HT-29 (cell line): ENCODE results near the gene MRGPRD. TPM values are rescaled to one million over a fixed set of nuclear protein-coding genes. Genes with fewer than 3 reads are reported as not detected.

ENCODE experiments used
- DNase-seq: peaks from one replicate; pipeline ENCODE4 v3.0.0-alpha.2; 2015; ENCODE audit warnings: low spot score
- total RNA-seq: library from RNA; depleted of rRNA; stranded (reverse); fragments of >200 nt; shearing (Covaris generic); gene quantifications from 2 replicates; pipeline ENCODE4 v1.2.3, GENCODE V29; 2014

The MRGPRD gene
- total RNA-seq, 1 experiment from 2014 or later = not detected

DNA sequence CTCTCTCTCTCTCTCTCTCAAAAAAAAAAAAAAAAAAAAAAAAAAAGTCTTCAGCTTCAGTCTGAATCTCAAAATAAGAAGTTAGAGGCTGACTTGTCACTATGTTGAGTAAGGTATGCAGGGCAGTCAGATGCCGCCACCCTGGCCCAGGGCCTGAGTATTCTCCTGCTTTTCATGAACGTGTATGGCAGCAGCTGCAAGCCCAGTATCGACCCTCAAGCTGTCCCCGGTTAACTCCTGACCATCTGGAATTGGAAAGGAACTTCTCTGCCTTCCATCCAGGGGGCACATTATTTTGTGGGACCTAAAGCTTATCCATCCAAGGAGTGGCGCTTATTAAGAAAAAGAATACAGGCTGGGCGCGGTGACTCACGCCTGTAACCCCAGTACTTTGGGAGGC is 11.4 kb downstream of the MRGPRD start:
- DNase-seq = no peak

DNA sequence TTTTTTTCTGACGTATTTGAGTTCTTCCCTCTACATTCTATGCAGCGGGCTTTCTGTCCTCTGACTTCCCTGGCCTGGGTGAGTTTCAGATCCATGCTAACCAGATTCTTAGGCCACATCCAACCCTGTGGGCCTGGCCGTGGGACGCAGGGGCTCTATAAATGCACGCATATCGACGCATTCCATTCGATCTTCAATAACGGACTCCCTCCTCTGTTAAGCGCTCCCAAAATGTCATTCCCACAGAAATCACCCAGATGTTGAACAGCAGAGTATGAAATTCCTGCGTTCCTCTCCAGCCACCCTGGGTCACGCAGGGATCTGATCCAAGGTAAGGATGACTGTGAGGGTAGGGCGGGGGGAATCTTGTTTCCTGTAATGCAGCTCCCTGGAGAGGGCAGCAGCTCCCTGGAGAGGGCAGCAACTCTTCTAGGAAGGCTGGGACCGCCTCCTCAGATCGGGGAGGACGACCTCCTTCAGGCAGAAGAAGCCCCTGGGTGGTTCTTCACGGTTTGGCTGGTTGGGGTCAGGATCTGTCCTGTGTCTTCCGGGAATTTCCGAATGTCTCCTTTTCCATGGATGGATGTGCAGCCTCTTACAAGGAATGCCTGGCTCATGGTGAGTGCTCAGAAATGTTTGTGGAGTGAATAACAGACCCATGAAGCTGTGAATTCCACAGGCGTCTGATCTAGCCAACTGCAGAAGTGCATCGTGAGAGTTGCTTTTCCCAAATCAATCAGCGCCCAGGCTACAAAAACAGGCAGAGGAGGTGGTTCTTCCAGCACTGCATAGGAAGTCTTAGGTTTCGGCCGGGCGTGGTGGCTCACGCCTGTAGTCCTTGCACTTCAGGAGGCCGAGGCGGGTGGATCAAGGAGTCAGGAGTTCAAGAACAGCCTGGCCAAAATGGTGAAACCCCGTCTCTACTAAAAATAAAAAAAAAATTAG is 12.2 kb downstream of the MRGPRD start:
- DNase-seq = no peak

DNA sequence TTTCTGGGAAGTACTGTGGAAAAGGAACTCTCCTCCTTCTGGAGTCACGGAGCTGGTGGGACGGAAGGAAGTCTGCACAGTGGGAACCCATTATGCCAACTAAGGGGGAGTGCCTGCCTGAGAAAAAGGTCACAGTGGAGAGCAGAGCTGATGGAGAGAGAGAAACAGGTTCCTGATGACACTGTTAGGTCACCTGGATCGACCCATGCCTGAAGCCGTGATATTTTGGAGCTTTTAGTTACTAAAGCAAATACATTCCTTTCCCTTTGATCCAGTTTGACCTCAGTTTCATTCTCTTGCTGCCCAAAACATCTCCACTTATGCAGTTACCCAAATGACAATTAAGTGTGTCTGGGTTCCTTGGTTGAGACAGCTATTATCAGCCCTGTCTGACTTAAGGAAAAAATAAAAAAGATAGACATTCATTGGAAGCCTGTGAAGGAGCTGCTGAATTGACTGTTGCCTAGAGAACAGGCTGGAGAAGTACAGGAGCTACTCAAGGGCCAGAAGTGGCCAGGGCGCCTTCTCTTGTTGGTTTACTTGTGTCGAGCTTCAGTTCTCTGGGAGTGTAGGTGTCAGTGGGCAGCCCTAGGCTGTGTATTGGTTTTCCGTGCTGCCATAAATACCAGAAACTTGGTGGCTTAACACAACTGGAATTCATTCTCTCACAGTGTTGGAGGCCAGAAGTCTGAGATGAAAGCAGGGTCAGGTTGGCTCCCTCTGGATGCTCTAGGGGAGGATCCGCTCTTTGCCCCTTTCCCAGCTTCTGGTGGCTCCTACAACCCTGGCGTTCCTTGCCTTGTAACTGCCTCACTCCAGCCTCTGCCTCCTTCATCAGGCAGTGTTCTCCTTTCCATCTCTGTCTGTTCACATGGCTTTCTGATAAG is 13.6 kb downstream of the MRGPRD start:
- DNase-seq = no peak

DNA sequence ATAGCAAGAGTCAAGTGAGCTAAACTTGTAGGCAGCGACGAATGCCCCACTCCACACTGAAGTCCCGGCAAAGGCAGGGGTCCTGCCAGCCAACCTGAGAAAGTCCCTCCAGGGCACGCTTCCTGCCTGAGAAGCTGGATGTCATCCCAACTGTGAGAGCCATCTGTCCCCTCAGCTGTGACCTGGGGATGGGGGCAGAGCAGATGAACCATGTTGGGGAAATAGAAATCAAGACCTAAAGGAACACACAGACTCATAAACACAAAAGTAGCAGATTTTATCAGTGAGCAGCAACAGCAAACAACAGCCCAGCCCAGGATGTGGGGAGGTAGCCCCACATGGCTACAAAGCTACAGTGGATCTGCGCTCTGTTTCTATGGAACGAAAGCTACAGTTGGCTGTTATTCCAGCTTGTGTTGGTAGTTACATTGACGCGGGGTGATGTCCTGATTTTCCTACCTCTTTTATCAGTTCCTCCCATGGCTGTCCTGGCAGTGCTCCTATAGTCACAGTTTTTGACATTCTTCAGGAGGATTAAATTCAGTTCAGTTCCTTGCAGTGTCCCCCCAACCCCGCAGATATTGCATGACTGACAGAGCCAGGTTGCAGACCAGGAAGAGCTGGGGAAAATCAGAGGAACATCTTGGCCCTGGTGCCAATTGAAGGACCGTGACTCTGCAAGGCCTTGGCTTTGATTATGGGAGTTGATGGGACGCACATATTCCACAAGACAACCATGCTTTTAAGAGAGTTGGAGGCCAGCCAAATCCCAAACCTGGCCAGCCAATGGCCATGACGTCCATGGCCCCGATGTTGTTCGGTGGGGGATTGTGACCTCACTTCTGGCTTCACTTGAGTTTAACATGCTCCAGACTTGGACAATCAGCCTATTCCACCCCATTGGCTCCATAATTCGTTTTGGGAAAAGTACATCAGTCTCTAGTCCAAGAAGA is 14.6 kb downstream of the MRGPRD start:
- no peak for DNase-seq

DNA sequence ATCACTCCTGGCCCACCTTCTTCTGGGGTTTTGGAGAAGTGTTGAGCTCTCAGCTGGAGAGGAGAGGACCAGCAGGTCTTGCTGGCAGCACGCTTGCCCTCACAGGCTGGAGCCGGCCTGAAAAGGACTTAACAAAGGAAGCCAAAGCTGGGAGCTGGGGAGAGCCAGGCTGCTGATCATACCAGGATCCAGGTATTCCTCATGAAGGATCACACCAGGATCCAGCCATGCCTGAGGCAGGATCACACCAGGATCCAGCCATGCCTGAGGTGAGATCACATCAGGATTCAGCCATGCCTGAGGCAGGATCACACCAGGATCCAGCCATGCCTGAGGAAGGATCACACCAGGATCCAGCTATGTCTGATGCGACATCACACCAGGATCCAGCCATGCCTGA is 17.0 kb downstream of the MRGPRD start:
- no peak for DNase-seq

DNA sequence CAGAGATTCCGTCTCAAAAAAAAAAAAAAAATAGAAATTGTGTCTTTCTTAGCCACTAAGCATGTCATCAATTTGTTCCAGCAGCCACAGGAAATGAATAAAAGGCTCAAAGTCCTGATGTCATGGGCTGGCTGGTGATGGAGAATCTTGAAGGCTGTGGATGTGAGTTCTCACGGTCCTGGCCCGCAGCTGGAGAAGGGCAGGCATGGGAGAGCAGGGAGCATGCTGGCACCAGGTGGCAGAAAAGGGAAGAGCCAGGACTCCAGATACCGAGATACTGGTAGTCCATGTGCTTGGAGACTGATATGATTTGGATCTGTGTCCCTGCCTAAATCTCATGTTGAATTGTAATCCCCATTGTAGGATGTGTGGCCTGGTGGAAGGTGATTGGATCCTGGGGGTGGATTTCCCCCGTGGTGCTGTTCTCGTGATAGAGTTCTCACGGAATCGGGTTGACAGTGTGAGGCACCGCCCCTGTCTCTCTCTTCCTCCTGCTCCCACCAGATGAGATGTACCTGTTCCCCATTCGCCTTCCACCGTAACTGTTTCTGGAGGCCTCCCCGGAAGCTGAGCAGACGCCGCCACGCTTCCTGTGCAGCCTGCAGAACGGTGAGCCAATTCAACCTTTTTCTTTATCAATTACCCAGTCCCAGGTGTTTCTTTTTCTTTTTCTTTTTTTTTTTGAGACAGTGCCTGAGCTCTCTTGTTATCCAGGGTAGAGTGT is 18.1 kb downstream of the MRGPRD start:
- peak; percentile 34 for DNase-seq

DNA sequence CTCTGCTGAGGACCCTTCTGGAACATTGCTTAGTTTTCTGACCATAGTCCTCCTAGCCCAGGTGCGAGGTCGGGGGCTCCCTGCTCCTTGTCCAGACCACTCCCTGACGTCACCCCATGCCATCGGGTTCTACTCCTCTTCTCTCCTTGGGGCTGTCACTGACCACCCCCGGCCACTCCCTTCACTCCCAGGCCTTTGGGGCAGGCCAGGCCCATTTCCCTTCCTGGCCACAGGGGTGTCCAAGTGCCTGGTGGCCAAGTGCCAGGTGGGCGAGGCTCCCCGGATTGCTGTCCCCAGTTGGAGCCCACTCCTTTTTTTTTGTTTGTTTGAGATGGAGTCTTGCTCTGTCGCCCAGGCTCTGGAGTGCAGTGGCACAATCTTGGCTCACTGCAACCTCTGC is 19.5 kb downstream of the MRGPRD start:
- no peak for DNase-seq

DNA sequence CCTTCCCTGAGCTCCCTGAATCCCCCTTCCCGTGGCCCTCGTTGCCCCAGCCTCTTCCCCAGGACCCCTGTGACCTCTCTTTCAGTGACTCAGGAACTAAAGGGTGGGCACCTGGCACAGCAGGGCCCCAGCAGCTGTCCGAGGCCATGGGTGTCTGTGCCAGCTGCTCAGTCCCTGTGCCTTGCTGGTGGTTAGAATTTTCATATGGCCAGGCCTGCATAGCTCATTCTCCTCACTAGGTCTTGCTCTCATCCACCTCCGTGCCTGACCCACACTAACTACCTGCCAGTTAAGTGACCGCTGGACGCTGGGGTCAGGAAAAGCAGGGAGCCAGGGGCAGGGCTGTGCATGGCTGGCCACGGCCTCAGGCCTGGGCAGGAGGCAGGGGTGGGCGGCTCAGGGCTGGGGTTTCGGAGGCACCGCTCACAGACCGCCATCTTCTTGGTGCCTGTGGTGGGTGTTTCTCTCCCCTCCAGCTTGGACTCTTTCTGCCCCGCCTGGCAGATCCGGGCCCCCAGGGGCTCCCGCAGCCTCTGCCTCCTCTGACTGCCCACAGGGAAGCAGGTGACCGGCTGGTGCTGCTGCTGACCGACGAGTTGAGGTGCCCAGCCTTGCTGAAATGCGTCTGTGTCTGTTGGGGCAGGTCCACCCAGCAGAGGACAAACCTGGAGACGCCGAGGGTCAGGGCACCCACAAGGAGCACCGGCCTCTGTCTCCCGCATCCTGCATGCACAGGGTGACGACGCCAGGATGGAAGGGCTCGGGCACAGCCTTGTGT is 20.3 kb downstream of the MRGPRD start:
- DNase-seq = no peak

DNA sequence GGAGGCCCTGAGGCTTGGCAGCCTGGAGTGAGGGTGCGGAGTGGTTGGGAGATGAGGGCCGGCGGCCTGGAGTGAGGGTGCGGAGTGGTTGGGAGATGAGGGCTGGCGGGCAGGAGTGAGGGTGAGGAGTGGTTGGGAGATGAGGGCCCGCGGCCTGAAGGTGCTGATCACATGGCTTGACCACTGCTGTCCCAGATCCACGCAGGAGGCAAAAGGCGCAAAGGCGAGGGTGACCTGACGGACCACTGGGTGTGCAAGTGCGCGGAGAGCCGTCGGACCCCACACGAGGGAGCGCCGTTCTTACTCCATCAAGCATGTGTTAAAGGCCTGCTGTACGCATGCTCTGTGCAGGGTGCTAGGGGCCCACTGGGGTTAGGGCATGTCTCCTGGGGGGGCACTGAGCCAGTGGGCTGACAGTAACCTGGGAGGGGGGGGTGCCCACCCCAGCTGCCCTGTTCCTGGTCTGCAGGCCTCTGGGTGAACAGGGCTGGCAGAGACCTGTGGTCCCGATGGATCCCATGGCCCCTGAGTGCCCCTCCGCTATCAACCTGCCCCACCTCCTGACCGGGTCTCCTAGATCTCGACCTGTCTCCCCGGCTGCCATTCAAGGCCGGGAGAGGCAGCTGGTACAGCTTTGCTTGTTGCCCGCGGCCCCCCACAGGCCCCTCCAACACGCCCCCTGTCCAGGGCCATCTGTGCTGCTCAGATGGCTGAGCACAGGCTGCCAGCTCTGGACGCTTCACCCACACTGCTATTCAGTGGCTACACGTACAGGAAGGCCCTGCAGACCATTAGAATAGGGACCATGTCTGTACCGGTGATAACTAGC is 21.1 kb downstream of the MRGPRD start:
- no peak for DNase-seq

DNA sequence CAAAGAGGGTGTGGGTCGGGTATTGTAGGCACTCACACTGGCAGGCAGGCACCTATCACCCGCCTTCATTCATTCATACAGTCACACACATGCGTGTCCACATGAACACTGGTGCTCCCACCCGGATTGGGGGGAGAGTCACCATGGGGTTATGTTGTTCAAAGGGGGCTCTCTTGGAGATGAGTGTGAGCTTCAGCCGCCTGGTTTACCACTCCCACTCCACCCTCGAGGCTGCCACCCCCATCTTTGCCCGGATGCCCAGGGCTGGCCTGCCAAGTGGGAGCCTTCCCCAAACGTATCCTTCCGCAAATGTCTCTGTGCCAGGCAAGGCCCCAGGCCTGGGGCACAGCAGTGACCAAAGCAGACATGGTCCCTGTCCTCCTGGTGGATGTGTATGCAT is 22.6 kb downstream of the MRGPRD start:
- DNase-seq = no peak

DNA sequence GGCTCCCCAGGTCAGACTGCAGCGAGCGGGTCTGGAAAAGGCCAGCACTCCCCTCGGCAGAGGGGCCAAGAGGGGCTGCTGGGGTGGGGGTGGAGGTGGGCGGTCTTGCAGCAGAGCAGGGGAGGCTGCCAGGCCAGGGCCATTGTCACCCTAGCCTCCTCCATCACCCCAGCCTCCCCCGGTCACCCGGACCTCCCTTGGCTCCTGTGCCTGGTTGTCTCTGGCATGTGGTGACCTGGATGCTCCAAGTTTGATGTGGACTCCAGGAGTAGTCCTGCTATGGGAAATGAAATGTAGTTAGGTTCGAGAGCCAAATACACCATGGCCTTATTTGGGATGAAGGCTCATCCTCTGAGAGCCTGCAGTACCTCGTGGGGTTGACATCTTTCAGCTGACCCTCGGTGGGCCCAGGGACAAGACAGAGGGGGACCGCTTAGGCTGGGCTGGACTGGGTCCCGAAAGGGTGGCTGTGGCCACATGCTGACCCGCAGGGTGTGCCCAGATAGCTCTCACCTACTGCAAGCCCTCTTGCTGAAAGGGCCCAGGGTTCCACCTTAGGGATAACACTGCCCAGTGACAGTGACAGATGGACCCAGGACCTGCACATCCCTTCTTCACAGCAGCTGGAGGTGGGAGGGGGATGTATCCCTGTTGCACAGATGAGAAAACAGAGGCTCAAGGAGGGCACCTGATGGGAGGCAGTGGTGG is 24.1 kb downstream of the MRGPRD start:
- no peak for DNase-seq

DNA sequence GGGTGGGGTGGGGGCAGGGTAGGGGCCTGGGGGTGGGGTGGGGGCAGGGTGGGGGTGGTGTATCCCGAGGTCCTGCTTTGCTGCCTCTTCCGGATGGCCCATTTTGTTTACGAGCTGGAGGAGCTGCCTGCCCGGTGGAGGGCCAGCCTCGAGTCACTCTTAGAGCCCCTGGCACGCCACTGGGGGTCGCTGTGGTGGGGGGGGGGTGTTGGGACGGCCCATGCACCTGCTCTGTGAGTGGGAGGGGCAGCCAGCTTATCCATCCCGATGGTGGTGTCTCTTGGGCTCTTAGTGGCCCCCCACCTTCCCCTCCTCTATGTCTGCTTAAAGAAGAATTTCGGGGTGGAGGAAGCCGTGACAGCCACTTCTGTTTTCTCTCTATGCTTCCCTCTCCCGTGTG is 24.6 kb downstream of the MRGPRD start:
- DNase-seq = peak; percentile 25

DNA sequence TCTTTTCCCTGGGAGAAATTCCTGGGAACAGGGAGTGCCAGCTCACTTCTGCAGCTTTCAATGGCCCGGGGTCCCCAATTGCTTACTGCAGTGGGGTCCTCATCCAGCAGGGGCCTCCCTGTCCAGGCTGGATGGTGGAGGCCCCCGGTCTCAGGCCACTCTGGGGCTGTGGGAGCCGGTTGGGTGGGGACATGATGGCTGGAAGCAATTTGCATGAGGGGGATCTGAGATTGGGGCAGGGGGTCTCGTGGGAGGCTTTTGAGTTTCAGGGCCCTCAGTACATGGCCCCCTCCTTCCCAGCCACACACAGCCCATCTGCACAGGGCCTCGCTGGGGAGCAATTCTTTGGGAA is 25.2 kb downstream of the MRGPRD start:
- no peak for DNase-seq

DNA sequence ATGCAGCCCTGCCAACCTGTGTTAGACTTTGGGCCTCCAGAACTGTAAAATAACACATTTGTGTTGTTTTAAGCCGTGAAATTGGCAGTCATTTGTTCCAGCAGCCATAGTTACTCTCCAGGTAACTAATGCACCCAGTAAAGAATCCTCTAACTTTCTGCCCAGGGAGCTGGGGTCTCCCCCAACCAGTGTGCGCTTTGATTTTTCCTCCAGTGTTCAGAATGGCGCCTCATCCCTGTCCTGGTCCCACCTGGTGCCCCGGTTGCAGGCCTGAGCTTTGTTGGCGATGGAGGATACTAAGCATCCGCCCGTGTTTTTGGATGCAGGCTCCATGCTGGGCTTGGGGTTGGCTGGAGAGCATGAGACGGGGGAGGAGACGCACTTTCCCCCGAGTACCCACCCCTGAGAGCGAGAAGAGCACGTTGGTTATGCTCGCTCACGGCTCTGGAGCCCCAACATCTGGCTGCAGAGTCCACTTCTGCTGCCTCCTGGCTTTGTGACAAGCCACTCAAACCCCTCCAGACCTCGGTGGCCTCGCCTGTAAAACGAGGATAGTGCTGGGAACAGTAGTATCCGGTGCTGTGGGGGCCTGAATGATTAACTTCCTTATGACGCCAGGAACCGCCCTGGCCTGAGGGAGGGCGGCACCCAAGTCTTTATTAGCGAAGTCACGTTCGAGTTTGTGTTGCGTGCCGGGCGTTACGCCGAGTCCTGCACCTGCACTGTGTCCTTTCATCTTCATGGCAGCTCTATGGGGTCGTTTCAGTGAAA is 25.8 kb downstream of the MRGPRD start:
- DNase-seq = peak; percentile 62

DNA sequence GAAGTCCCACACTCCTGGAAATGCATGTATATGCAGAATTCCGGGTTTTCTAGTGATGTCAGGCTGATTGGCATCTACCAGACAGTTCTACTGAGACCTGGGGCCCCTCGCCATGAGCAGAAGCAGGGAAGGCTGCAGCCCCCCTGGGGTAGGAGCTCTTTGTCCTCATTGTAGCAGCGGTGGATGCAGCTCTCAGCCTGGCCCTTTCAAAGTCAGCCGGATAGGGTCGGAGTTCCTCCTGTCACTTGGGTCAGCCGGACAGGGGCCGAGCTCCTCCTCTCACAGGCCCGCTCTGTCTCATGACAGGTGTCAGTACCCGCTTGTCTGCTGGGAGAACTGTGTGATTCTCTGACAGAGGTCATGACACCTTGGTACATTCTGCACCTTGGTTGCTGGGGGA is 30.0 kb downstream of the MRGPRD start:
- no peak for DNase-seq

DNA sequence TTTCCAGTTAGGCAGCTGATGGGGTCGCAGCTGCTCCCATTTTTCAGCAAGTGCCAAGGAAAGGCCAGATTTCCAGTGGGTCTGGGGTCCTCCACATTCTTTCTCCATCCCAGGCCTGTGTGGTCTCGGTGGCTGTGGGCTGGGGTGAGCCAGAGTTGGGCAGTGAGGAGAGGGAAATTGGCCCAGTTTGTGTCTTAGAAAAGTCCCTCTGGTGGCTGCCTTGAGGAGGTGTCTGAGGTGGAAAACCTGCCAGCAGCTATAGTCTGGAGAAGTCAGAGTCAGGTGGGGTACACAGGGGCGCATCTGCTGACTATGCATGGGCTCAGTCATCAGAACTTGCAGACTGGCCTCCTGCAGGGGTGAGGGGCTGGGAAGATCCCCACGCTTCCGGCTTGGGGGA is 30.5 kb downstream of the MRGPRD start:
- peak; percentile 32 for DNase-seq

DNA sequence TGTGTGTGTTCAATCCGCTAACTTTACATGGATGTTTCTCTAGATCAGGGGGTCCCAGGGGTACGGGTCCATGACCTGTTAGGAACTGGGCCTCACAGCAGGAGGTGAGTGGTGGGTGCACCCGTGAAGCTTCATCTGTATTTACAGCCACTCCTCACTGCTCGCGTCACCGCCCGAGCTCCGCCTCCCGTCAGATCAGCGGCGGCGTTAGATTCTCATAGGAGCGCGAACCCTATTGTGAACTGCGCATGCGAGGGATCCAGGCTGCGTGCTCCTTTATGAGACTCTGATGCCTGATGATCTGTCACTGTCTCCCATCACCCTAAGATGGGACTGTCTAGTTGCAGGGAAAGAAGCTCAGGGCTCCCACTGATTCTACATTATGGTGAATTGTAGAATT is 31.9 kb downstream of the MRGPRD start:
- DNase-seq = no peak

DNA sequence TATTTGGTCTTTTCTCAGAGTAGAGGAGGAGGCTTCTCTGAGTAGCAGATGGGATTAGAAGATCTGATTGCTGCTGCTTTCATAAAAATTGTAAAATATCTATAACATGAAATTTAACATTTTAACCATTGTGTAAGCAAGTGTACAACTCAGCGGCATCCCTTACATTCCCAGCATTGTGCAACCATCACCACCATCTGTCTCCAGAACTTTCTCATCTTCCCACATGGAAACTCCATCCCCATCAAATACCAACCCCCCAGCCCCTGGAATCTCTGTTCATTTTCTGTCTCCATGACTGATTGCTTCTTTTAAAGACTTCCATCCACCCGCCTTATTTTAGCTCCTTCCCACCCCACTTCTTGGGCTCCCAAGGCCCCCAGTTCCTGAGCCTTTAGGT is 32.3 kb downstream of the MRGPRD start:
- DNase-seq = no peak
